ENCODE measurements around the gene MT1F. TPM values are rescaled to one million over a fixed set of nuclear protein-coding genes. Genes with fewer than 3 reads are reported as not detected.
A peak's percentile ranks its signal among the peaks of the same experiment; 100 is the strongest.
"Not testable (repeated sequence)": the region's sequence is repeated elsewhere in the genome, so short reads cannot be mapped to it uniquely, and the experiment has no call there.

MT1F gene
- total RNA-seq, 1 donor from 2014 or later, result not detected

DNA sequence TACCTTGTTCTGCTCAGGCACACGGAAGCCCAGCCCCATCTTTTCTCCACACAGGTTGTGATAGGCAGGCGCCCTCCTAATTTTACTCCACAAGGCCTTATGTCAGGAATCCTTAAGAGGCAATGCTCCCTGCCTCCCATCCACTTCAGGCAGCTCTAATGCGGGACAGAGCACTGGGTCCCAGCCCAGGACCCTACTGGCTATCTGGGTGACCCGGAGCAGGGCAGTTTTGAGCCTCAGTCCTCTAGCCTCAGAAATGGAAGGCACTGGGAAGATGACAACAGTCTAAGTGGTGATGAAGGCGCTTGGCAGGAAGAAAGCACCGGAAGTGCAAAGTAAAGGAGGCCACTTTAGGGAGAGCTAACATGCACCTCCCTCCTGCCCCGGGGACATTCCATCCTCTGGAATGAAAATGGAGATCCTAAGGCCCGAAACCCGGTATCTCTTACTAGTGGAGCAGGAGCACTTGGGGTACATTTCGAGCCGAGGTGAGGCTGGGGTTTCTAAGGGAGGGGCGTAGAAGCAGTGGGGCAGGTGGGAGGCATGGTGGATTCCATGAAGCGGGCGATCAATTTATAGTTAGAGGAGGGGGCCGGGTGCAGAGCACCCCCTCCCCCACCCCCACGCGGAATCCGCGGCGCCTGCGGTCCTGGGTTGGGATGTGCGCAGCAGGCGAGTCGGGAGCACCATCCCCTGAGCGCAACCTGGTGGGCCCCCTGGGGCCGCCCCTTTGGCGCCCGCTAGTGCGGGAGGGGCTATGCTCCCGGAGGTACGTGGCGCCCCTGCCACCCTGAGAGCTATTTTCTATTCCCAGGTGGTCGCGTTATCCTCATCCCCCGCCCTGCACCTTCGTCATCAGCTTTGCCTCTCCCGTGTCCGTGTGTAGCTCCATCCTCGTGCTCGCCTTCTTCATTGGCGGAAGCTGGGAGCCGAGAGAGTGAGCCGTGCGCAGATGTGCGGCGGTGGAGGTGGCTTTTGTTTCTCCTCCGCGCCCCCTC, 4.9 kb downstream of the MT1F start:
- H2AFZ ChIP-seq (replicated peaks), result no peak overlapping the region
- peaks cover 88% of the 10 kb centered on the region for H3K27me3 Mint-ChIP-seq (ENCODE audit: insufficient read depth, low read depth)
- H3K4me1 Mint-ChIP-seq, result peaks cover 11% of the 10 kb centered on the region
- peaks cover 10% of the 10 kb centered on the region for H3K4me1 ChIP-seq
- peaks cover 2% of the 10 kb centered on the region for H3K9me3 Mint-ChIP-seq
- H3K9ac ChIP-seq, result no peak overlapping the region
- H3K4me2 ChIP-seq, result peak overlapping the region; percentile 89
- peaks cover 100% of the 10 kb centered on the region for H3K27me3 ChIP-seq
- no peaks in the 10 kb centered on the region for H3K9me3 ChIP-seq (ENCODE audit: low read depth)
- peaks cover 7% of the 10 kb centered on the region for H3F3A ChIP-seq (ENCODE audit: low read depth)
- H3K4me3 ChIP-seq, result peak overlapping the region; percentile 34
- peaks cover 18% of the 10 kb centered on the region for H4K20me1 ChIP-seq (ENCODE audit: low read depth)
- DNase-seq (ENCODE audit: low spot score), result no peak
- no peak overlapping the region for H3K27ac Mint-ChIP-seq
- H3K36me3 Mint-ChIP-seq, result no peaks in the 10 kb centered on the region
- H3K36me3 ChIP-seq, result no peaks in the 10 kb centered on the region
- no peak for TF ChIP-seq CTCF (IDR thresholded peaks at IDR 0.05)
- peak; percentile 91 for TF ChIP-seq EZH2phosphoT487 (IDR thresholded peaks at IDR 0.05)
- peak; percentile 88 for TF ChIP-seq EZH2 (IDR thresholded peaks at IDR 0.05)
- H3K4me3 Mint-ChIP-seq, result peak overlapping the region; percentile 53
- no peaks in the 10 kb centered on the region for H3K79me2 ChIP-seq (ENCODE audit: low read depth)
- no peak overlapping the region for H3K27ac ChIP-seq

GRCh38 chr16:56664506-56664905, 6.7 kb downstream of the MT1F start:
- peaks cover 7% of the 10 kb centered on the region for H3K4me1 Mint-ChIP-seq
- H3K4me3 ChIP-seq, result no peak overlapping the region
- no peak overlapping the region for H3K9ac ChIP-seq
- H2AFZ ChIP-seq (replicated peaks), result no peak overlapping the region
- H3K36me3 ChIP-seq, result no peaks in the 10 kb centered on the region
- H3K27ac Mint-ChIP-seq, result no peak overlapping the region
- TF ChIP-seq EZH2phosphoT487 (IDR thresholded peaks at IDR 0.05) (no peak), EZH2 (IDR thresholded peaks at IDR 0.05) (no peak), CTCF (IDR thresholded peaks at IDR 0.05) (no peak)
- H3K36me3 Mint-ChIP-seq, result no peaks in the 10 kb centered on the region
- H4K20me1 ChIP-seq (ENCODE audit: low read depth), result peaks cover 28% of the 10 kb centered on the region
- H3K9me3 Mint-ChIP-seq, result peaks cover 2% of the 10 kb centered on the region
- no peaks in the 10 kb centered on the region for H3F3A ChIP-seq (ENCODE audit: low read depth)
- H3K4me1 ChIP-seq, result peaks cover 8% of the 10 kb centered on the region
- peaks cover 100% of the 10 kb centered on the region for H3K27me3 ChIP-seq
- peaks cover 87% of the 10 kb centered on the region for H3K27me3 Mint-ChIP-seq (ENCODE audit: insufficient read depth, low read depth)
- no peak overlapping the region for H3K27ac ChIP-seq
- DNase-seq (ENCODE audit: low spot score), result no peak
- no peak overlapping the region for H3K4me2 ChIP-seq
- no peaks in the 10 kb centered on the region for H3K79me2 ChIP-seq (ENCODE audit: low read depth)
- no peak overlapping the region for H3K4me3 Mint-ChIP-seq
- H3K9me3 ChIP-seq (ENCODE audit: low read depth), result no peaks in the 10 kb centered on the region

GRCh38 chr16:56665286-56666261, 7.8 kb downstream of the MT1F start:
- H3K36me3 Mint-ChIP-seq; H3K4me3 Mint-ChIP-seq; H2AFZ ChIP-seq (replicated peaks); H3K36me3 ChIP-seq; H3K27ac ChIP-seq; H3K9ac ChIP-seq; H3F3A ChIP-seq (ENCODE audit: low read depth); DNase-seq (ENCODE audit: low spot score); H3K9me3 ChIP-seq (ENCODE audit: low read depth); H3K4me2 ChIP-seq; H3K27ac Mint-ChIP-seq; H3K4me1 Mint-ChIP-seq; H3K79me2 ChIP-seq (ENCODE audit: low read depth); H3K9me3 Mint-ChIP-seq; H3K4me3 ChIP-seq: not testable (repeated sequence)
- Histone ChIP-seq H3K27me3 (peaks cover 100% of the 10 kb centered on the region), H4K20me1 (ENCODE audit: low read depth) (peaks cover 35% of the 10 kb centered on the region), H3K4me1 (peaks cover 11% of the 10 kb centered on the region)
- H3K27me3 Mint-ChIP-seq (ENCODE audit: insufficient read depth, low read depth), result peaks cover 84% of the 10 kb centered on the region

All from neural progenitor cell (in vitro differentiated cells).